Activated B cell treated with CpG ODN at 0.5 μM for 24 hours (primary cell): Measurements from ENCODE around the gene ZNF668. TPM values are rescaled to one million over a fixed set of nuclear protein-coding genes. Genes with fewer than 3 reads are reported as not detected.

ENCODE experiments used
- ATAC-seq: fragments of 200-7000 bp; cut with Tn5 transposase; one replicate; pipeline ENCODE4 v1.10.0; 2021; ENCODE audit warnings: low read depth, mild to moderate bottlenecking, moderate library complexity
- CTCF ChIA-PET: fragments of 350-600 bp; sonication (Branson Sonifier 250); formaldehyde crosslinking; loops from one replicate; lab custom pipeline; 2021; ENCODE audit warnings: antibody characterized with exemption; lab: Charles Lee
- POLR2A ChIA-PET: fragments of 350-600 bp; sonication (Branson Sonifier 250); formaldehyde crosslinking; loops from one replicate; lab custom pipeline; 2021; ENCODE audit warnings: antibody characterized with exemption; lab: Charles Lee
- DNase-seq: peaks from one replicate; pipeline ENCODE4 v3.0.0; 2022
- H3K27ac Mint-ChIP-seq: one replicate; pipeline ENCODE4 v1.8.0; 2020; ENCODE audit warnings: mixed read lengths
- H3K27me3 Mint-ChIP-seq: one replicate; pipeline ENCODE4 v1.8.0; 2021; ENCODE audit warnings: mixed read lengths
- H3K36me3 Mint-ChIP-seq: one replicate; pipeline ENCODE4 v1.8.0; 2021; ENCODE audit warnings: low read depth, mixed read lengths
- H3K4me1 Mint-ChIP-seq: one replicate; pipeline ENCODE4 v1.8.0; 2021; ENCODE audit warnings: mixed read lengths
- H3K4me3 Mint-ChIP-seq: one replicate; pipeline ENCODE4 v1.8.0; 2020; ENCODE audit warnings: mild to moderate bottlenecking, mixed read lengths
- H3K9me3 Mint-ChIP-seq: one replicate; pipeline ENCODE4 v1.8.0; 2020; ENCODE audit warnings: mixed read lengths
- intact Hi-C: fragments of 100-400 bp; cut with micrococcal nuclease; formaldehyde crosslinking; loops from one replicate; pipeline ENCODE4 v1.15.1; 2024
- total RNA-seq: library from RNA; stranded (reverse); gene quantifications from 2 replicates; pipeline ENCODE4 v1.2.3, GENCODE V29; 2022
- TF ChIP-seq, protein P1 (sequence below): fragments of 200-600 bp; IDR thresholded peaks from one replicate; pipeline ENCODE4 v1.8.0; 2022; ENCODE audit warnings: antibody characterized with exemption, mild to moderate bottlenecking

The ZNF668 gene
- total RNA-seq, 1 donor from 2014 or later = 10.1 TPM

DNA sequence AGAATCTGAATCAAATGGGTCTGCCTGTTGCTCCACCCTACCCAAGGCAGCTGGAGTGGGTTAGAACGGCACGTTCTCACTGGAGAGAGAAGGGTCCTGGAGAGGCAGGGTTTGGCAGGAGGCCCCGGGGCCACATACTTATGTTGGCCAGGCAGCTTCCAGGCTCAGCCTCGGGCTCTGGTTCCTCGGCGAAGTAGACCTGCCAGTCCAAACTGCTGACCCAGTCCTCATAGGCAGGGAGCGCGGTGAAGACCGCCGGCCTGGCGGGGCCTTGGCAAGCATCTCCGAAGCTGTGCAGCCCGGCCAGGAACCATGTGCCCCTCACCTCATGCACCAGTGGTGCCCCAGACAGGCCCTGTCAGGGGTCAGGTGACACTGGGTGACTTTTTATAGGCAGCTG lies 9.9 kb upstream of the ZNF668 start:
- no peak for ATAC-seq
- H3K4me1 Mint-ChIP-seq = peaks cover 8% of the 10 kb centered on the region
- ChIA-PET CTCF (no interaction called here), POLR2A (interaction anchor here (0.7 to 2.0 kb wide), 2 partner anchors 10 to 24 kb away, joined by 3 to 6 read pairs; partner anchors contain the start of gene VKORC1)
- H3K27me3 Mint-ChIP-seq = no peaks in the 10 kb centered on the region
- H3K36me3 Mint-ChIP-seq = peaks cover 47% of the 10 kb centered on the region
- TF ChIP-seq, protein P1, sequence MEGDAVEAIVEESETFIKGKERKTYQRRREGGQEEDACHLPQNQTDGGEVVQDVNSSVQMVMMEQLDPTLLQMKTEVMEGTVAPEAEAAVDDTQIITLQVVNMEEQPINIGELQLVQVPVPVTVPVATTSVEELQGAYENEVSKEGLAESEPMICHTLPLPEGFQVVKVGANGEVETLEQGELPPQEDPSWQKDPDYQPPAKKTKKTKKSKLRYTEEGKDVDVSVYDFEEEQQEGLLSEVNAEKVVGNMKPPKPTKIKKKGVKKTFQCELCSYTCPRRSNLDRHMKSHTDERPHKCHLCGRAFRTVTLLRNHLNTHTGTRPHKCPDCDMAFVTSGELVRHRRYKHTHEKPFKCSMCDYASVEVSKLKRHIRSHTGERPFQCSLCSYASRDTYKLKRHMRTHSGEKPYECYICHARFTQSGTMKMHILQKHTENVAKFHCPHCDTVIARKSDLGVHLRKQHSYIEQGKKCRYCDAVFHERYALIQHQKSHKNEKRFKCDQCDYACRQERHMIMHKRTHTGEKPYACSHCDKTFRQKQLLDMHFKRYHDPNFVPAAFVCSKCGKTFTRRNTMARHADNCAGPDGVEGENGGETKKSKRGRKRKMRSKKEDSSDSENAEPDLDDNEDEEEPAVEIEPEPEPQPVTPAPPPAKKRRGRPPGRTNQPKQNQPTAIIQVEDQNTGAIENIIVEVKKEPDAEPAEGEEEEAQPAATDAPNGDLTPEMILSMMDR = no peak
- no peak for DNase-seq
- no peak overlapping the region for H3K4me3 Mint-ChIP-seq
- H3K9me3 Mint-ChIP-seq = no peaks in the 10 kb centered on the region
- intact Hi-C loops = no loop called here
- no peak overlapping the region for H3K27ac Mint-ChIP-seq

DNA sequence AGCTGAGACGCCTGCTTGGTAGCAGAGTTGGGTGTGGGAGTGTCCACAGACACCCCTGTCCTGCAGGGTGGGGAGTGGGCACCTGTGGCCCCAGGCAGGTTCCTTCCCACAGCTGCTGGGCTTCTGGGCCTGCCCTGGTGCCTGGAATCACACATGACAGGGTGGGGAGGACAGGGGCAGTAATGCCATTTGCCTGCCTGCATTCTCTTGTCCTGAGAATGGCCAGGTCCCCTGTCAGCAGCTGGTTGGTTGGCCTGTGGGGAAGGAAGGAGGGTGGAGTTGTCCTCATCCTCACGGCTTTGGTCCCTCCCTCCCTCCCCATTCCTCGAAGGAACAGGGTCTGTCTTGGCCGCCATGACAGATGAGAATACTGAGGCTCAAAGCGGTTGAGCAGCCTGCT lies 9.5 kb upstream of the ZNF668 start:
- no peaks in the 10 kb centered on the region for H3K27me3 Mint-ChIP-seq
- TF ChIP-seq, protein P1 = no peak
- no peaks in the 10 kb centered on the region for H3K9me3 Mint-ChIP-seq
- H3K36me3 Mint-ChIP-seq = peaks cover 51% of the 10 kb centered on the region
- CTCF ChIA-PET = no interaction called here
- H3K4me3 Mint-ChIP-seq = no peak overlapping the region
- H3K27ac Mint-ChIP-seq = no peak overlapping the region
- DNase-seq (no peak), ATAC-seq (no peak)
- intact Hi-C loops = no loop called here
- POLR2A ChIA-PET = interaction anchor here (2.0 kb wide), 1 partner anchor 11 kb away, joined by 6 read pairs; the partner anchor contains the start of gene VKORC1
- peaks cover 8% of the 10 kb centered on the region for H3K4me1 Mint-ChIP-seq

DNA sequence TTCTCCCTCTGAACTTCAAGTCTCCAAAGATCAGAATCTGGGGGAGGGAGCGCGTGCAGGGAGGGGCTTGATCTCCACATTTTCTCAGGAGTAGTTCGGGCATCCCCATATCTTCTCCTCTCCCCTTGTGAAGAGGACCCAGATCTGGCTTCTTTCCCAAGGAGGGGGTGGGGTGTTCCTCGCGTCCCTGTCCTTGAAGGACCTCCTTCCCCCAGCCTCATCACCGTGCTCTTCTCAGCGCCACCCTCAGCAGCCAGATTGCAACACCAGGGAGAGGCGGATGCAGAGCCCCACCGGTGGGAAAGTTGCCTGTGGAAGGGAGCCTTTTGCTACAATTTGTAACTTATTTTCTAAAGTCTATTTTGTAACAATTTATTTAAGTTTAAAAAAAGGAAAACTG lies 9.0 kb upstream of the ZNF668 start:
- Mint-ChIP-seq H3K9me3 (no peaks in the 10 kb centered on the region), H3K4me3 (no peak overlapping the region), H3K4me1 (peaks cover 8% of the 10 kb centered on the region), H3K27ac (no peak overlapping the region), H3K27me3 (no peaks in the 10 kb centered on the region), H3K36me3 (peaks cover 56% of the 10 kb centered on the region)
- no peak for ATAC-seq
- TF ChIP-seq, protein P1 = no peak
- DNase-seq = no peak
- ChIA-PET POLR2A (no interaction called here), CTCF (no interaction called here)
- intact Hi-C loops = no loop called here

DNA sequence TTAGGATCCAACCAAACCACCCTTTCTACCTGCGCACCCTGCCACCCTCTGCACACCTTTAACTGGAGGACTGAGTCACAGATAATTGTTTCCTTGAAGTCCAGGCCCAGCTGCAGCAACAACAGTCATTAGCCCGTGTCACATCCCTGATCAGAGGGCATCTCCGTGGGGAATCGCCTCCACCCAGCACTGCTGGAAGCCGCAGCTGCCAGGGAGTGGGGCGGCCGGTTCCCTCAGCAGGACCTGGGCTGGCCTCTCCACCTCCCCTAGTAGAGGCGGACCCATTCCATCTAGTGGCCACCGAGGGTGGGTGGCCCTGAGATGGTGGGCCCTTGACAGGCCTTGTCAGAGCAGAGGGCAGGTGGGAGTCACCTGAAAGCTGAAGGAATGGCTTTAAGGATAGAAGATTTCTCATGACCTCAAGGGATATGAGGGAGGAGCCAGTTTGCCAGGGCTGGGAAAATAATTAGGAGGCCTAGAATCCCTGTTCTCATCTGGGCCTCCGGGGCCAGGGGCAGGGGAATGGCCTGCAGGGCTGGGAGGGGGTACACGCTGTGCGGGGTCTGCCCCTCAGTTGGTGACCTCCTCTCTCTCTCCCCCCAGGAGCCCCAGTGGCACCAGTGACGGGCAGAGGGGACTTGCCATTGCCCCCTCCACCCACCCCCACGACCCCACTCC lies 8.5 kb upstream of the ZNF668 start:
- intact Hi-C loops = no loop called here
- no peak overlapping the region for H3K27ac Mint-ChIP-seq
- H3K9me3 Mint-ChIP-seq = no peaks in the 10 kb centered on the region
- POLR2A ChIA-PET = no interaction called here
- no peak overlapping the region for H3K4me3 Mint-ChIP-seq
- no peak for ATAC-seq
- TF ChIP-seq, protein P1 = no peak
- CTCF ChIA-PET = no interaction called here
- no peaks in the 10 kb centered on the region for H3K27me3 Mint-ChIP-seq
- DNase-seq = no peak
- H3K4me1 Mint-ChIP-seq = peaks cover 11% of the 10 kb centered on the region
- H3K36me3 Mint-ChIP-seq = peaks cover 62% of the 10 kb centered on the region

DNA sequence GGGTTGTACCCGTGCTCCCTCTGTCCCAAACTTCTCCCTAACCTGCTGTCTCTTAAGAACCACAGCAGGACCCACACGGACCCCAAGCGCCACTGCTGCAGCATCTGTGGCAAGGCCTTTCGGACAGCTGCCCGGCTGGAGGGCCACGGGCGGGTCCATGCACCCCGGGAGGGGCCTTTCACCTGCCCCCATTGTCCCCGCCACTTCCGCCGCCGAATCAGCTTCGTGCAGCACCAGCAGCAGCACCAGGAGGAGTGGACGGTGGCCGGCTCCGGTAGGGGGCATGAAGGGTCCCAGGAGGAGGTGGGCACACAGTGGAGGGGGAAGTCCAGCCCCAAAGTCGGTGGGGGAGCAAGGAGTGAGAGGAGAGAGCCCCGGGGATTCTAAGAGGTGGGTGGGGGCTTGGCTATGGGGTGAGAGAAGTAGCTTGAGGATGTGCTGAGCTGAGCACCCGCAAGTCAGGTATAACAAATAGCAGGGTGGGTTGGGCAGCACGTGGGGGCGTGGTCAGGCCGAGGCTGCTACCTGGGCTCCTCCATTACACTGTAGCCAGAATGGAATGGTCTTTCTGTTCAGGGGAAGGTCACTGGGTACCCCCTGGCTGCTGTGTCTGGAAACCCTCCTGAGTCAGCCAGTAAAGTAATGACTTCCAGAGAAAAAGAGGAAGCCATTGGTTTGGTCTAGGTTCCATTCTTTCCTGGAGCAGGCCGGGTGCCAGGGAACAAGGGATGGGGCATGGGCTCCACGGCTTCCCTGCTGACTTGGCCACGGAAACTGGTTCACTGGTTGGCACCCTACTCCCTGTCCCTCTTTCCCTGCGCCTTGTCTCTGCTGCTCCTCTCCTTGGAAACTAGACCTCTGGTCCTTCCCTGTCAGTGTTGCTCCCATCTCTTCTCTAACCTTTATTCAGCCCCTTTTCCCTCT lies 7.7 kb upstream of the ZNF668 start:
- no peak overlapping the region for H3K4me3 Mint-ChIP-seq
- ATAC-seq (no peak), DNase-seq (no peak)
- H3K9me3 Mint-ChIP-seq = no peaks in the 10 kb centered on the region
- ChIA-PET POLR2A (no interaction called here), CTCF (no interaction called here)
- H3K27me3 Mint-ChIP-seq = no peaks in the 10 kb centered on the region
- H3K27ac Mint-ChIP-seq = no peak overlapping the region
- H3K4me1 Mint-ChIP-seq = peaks cover 11% of the 10 kb centered on the region
- H3K36me3 Mint-ChIP-seq = peaks cover 69% of the 10 kb centered on the region
- intact Hi-C loops = no loop called here
- TF ChIP-seq, protein P1 = no peak
